ENCODE results near the gene DCUN1D3. TPM values are rescaled to one million over a fixed set of nuclear protein-coding genes. Genes with fewer than 3 reads are reported as not detected.

DCUN1D3 gene
- total and polyA plus RNA-seq, 2 donors (not counting 1 experiment from before 2014, with no cell fraction given) = 20.4 to 42.8 TPM

DNA sequence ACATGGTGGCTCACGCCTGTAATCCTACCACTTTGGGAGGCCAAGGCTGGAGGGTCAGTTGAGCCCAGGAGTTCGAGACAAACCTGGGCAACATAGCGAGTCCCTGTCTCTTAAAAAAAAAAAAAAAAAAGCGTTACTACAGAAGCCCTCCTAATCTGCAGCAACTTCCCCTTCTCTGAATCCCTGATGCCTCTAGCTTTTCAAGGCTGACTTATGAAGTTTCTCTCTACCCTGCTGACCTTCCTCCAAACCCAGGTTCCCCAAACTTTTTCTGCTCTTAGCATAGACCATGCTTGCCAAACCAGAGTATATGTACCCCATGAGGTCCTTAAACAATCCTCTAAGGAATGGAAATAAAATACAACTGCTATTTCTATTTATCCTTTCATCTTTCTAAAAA, 16.8 kb upstream of the DCUN1D3 start:
- Histone ChIP-seq H3K4me1 (ENCODE audit: control insufficient read depth, extremely low read depth, insufficient read depth, low read length) (peaks cover 16% of the 10 kb centered on the region), H3K9me3 (ENCODE audit: control insufficient read depth, insufficient read depth, low read depth, low read length) (no peaks in the 10 kb centered on the region), H2AFZ (ENCODE audit: low read length) (no peak overlapping the region), H3K27me3 (ENCODE audit: control insufficient read depth, insufficient read depth, low read length) (no peaks in the 10 kb centered on the region), H3K36me3 (ENCODE audit: control insufficient read depth, insufficient read depth, low read length) (no peaks in the 10 kb centered on the region), H3K27ac (ENCODE audit: insufficient read depth, low read length) (no peak overlapping the region), H3K9ac (ENCODE audit: insufficient read depth, low read length) (no peak overlapping the region), H3K4me3 (replicated peaks in 1 of 4; ENCODE audit: control extremely low read depth in 1 of 4, insufficient read depth in 1 of 4, low read depth in 3 of 4, low read length in 4 of 4) (no peak overlapping the region), H4K20me1 (ENCODE audit: control insufficient read depth, extremely low read depth, insufficient read depth, low read length) (no peaks in the 10 kb centered on the region), H3K4me2 (ENCODE audit: extremely low read depth, insufficient read depth, low read length) (no peak overlapping the region), H3K79me2 (ENCODE audit: control insufficient read depth, insufficient read depth, low read length) (no peaks in the 10 kb centered on the region)
- TF ChIP-seq EZH2 (IDR thresholded peaks at IDR 0.05; ENCODE audit: low read length, missing control alignments) = no peak
- TF ChIP-seq, protein P1, sequence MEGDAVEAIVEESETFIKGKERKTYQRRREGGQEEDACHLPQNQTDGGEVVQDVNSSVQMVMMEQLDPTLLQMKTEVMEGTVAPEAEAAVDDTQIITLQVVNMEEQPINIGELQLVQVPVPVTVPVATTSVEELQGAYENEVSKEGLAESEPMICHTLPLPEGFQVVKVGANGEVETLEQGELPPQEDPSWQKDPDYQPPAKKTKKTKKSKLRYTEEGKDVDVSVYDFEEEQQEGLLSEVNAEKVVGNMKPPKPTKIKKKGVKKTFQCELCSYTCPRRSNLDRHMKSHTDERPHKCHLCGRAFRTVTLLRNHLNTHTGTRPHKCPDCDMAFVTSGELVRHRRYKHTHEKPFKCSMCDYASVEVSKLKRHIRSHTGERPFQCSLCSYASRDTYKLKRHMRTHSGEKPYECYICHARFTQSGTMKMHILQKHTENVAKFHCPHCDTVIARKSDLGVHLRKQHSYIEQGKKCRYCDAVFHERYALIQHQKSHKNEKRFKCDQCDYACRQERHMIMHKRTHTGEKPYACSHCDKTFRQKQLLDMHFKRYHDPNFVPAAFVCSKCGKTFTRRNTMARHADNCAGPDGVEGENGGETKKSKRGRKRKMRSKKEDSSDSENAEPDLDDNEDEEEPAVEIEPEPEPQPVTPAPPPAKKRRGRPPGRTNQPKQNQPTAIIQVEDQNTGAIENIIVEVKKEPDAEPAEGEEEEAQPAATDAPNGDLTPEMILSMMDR (conservative IDR thresholded peaks at IDR 0.05 in 1 of 2, IDR thresholded peaks at IDR 0.05 in 1 of 2; ENCODE audit: low read depth in 1 of 2, low read length in 2 of 2) = no peak
- DNase-seq (ENCODE audit: low read depth in 2 of 2) = no peak

DNA sequence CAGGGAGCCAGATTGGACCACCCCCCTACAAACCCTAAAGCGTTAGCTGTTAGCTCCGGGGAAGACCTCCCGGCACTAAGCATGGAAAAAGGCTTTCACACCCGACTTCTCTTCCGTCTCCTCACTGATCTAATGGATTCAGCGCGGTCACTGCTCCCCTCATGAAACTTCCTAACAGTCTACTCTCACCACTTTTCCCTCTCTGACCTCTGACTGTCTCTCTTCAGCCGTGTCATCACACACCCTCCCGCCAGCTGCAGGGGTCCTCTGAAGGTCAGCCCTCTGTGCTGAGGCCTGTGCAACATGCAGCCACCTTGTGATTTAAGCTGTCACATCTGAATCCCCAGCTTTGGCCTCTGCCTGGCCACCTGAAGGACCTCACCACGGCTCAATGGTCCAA, 16.1 kb upstream of the DCUN1D3 start:
- H3K4me3 ChIP-seq (replicated peaks in 1 of 4; ENCODE audit: control extremely low read depth in 1 of 4, insufficient read depth in 1 of 4, low read depth in 3 of 4, low read length in 4 of 4) = no peak overlapping the region
- no peaks in the 10 kb centered on the region for H3K79me2 ChIP-seq (ENCODE audit: control insufficient read depth, insufficient read depth, low read length)

DNA sequence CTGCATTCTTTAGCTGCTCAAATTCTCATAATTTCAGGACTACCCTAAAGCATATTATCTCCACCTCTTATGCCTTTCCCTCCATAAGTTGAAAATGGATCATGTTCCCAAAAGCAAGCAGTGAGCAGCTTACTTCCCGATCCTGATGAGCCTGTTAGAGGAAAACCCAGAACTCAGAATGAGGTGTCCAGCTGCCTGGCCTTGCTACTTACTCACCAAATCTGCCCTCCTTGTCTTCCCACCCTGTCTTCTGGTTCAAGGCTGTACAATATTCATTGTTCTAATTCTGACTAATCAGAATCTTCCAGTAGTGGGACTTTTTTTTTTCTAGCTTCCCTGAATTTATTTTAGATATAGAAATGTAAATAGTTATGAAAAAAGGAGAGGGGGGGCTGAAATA, 11.2 kb upstream of the DCUN1D3 start:
- H3K27me3 ChIP-seq (ENCODE audit: control insufficient read depth, insufficient read depth, low read length) = no peaks in the 10 kb centered on the region
- H3K9me3 ChIP-seq (ENCODE audit: control insufficient read depth, insufficient read depth, low read depth, low read length) = no peaks in the 10 kb centered on the region
- no peaks in the 10 kb centered on the region for H4K20me1 ChIP-seq (ENCODE audit: control insufficient read depth, extremely low read depth, insufficient read depth, low read length)
- peak overlapping the region; percentile 76 for H3K4me2 ChIP-seq (ENCODE audit: extremely low read depth, insufficient read depth, low read length)
- H3K4me3 ChIP-seq (replicated peaks in 1 of 4; ENCODE audit: control extremely low read depth in 1 of 4, insufficient read depth in 1 of 4, low read depth in 3 of 4, low read length in 4 of 4) = no peak overlapping the region
- TF ChIP-seq, protein P1 (conservative IDR thresholded peaks at IDR 0.05 in 1 of 2, IDR thresholded peaks at IDR 0.05 in 1 of 2; ENCODE audit: low read depth in 1 of 2, low read length in 2 of 2) = no peak
- peak; percentile 37 to 76 for DNase-seq (ENCODE audit: low read depth in 2 of 2)
- peak overlapping the region; percentile 41 for H3K9ac ChIP-seq (ENCODE audit: insufficient read depth, low read length)
- H3K4me1 ChIP-seq (ENCODE audit: control insufficient read depth, extremely low read depth, insufficient read depth, low read length) = peaks cover 35% of the 10 kb centered on the region
- H3K36me3 ChIP-seq (ENCODE audit: control insufficient read depth, insufficient read depth, low read length) = no peaks in the 10 kb centered on the region
- peaks cover 3% of the 10 kb centered on the region for H3K79me2 ChIP-seq (ENCODE audit: control insufficient read depth, insufficient read depth, low read length)
- H2AFZ ChIP-seq (ENCODE audit: low read length) = no peak overlapping the region
- peak overlapping the region; percentile 94 for H3K27ac ChIP-seq (ENCODE audit: insufficient read depth, low read length)

More for the DNA sequence above, 16.1 kb upstream of the DCUN1D3 start:
- DNase-seq (ENCODE audit: low read depth in 2 of 2) = no peak
- no peak for TF ChIP-seq EZH2 (IDR thresholded peaks at IDR 0.05; ENCODE audit: low read length, missing control alignments)
- Histone ChIP-seq H3K9me3 (ENCODE audit: control insufficient read depth, insufficient read depth, low read depth, low read length) (no peaks in the 10 kb centered on the region), H3K4me2 (ENCODE audit: extremely low read depth, insufficient read depth, low read length) (no peak overlapping the region), H3K9ac (ENCODE audit: insufficient read depth, low read length) (no peak overlapping the region), H3K27ac (ENCODE audit: insufficient read depth, low read length) (no peak overlapping the region), H3K36me3 (ENCODE audit: control insufficient read depth, insufficient read depth, low read length) (no peaks in the 10 kb centered on the region), H4K20me1 (ENCODE audit: control insufficient read depth, extremely low read depth, insufficient read depth, low read length) (no peaks in the 10 kb centered on the region), H3K4me1 (ENCODE audit: control insufficient read depth, extremely low read depth, insufficient read depth, low read length) (peaks cover 19% of the 10 kb centered on the region), H3K27me3 (ENCODE audit: control insufficient read depth, insufficient read depth, low read length) (no peaks in the 10 kb centered on the region), H2AFZ (ENCODE audit: low read length) (no peak overlapping the region)

Data from fibroblast of lung (primary cell).